ENCODE measurements around the gene CLDN12.
"Not testable (repeated sequence)": the region's sequence is repeated elsewhere in the genome, so short reads cannot be mapped to it uniquely, and the experiment has no call there.

Gene CLDN12

DNA sequence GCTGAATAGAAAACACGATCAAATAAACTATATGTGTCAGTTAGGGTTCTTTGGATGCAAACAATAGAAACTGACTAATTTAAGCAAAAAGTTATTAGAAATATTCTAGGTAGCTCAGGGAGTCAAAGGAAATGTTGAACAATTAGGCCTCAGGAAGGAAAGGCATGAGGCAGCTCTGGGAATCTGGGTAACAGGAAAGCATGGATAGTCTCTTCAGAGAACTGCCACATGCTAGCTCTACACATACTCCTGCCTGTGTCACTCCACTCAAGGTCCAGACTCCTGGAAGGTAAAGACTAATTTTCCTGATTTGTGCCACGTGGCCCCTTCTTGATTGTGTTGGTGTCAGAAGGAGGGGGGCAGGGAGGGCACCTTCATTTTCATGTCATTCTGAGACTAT, 42.4 kb downstream of the CLDN12 start:
- DNase-seq, result no peak

DNA sequence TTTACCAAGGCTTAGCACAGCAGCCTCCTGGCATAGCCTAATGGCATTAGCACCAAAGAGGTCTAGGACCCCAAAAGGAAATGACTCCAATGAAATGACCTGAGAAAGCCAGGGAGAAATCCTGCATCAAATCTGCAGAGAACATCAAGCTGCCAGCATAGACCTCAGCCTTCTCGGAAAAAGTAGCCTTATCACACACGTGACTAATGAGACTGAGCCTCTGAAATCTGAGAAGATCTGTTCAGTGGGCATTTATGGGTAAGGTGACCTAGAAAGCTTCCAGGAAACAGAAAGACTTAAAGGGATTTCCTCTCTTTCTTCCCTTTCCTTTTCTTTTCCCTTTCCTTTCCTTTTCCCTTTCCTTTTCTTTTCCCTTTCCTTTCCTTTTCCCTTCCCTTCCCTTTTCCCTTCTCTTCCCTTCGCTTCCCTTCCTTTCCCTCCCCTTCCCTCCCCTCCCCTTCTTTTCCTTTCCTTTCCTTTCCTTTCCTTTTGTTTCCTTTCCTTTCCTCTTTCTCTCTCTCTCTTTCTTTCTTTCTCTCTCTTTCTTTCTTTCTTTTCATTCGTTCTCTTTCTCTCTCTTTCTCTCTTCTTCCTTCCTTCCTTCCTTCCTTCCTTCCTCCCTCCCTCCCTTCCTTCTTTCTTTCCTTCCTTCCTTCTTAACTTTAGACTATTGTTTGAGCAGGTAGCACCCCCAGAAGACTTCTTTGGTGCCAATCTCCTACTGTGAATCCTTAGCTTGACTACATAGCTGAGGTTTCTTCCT, 43.1 kb downstream of the CLDN12 start:
- no peak for DNase-seq

DNA sequence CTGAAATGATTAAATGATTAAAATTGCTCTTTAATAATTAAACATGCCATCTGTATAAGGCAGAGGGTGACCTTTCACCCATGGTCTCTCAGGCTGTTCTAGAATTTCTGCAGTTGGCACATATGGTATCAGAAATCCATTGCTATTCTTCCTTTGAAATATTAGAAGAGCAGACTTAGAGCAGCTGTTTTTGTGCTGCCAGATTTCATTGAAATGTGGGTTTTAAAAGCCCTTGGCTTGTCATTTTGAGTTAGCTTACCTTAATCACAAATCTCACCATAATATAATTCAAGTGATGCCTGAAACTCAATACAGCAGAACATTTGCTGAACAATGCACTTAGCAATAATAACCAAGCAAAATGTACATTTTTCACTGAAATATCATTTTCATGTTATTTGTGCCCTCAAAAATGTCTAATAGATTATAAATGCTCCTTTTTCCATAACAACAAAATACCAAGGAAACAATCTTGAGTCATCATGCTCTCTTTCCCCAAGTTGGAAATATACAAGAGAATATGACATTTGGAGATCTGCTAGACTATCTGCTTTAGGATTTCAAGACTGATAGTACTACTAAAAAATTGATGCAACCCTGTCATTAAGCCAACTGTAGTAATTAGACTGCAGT, 50.1 kb downstream of the CLDN12 start:
- no peak for DNase-seq

DNA sequence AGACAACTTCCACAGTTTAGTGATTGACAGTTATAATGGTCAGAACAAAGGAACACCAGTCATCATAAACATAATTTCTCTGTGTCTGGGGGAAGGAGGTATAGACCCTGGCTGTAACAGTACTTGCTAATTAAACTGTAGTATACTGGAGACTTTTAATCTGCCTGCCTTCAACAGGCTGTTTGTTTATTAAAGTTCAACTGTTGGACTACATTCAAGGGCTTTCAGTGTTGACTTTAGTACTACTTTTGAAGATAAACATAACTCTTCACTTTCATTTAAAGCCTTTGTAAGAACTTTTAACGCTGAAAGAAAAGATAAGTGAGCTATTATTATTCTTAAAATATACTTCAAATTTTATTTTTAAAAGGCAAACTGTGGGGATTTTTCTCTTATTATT, 50.7 kb downstream of the CLDN12 start:
- no peak for DNase-seq

DNA sequence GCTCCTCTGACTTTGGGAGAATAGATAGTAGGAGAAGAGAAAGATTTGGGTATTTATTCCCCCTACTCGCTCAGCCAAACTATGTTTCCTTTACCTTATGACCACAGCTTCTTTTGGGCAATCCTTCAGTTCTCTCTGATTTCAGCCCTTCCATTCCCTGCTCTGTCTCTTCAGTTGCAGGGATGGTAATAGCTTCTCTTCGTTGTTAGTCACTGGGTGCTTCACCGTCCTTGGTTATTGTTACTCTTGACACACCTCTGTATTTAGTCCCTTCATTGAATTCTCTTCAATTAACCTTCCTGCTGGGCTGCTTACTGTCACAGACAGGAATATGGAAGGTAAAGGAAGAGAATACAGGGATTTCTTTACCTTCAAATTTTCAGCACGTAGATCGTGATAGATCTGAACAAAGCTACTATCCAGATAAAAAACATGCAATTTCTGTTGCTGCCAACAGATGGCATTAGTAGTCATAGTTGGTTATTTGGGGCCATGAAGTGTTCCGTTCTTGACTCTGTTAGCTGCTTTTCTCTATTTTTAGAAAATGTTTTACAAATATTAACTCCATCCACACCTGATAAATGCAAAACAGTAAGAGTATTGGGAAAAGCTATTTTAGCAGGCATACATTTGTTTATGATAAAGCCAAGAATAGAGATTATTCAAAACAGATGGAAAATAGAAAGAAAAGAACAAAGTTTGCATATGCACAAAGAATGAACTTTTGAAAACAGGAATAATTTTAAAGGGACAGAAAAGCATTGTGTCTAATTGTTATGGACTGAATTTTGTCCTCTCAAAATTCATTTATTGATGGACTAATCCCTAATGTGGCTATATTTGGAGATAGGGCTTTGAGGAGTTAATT, 52.1 kb downstream of the CLDN12 start:
- no peak for DNase-seq

DNA sequence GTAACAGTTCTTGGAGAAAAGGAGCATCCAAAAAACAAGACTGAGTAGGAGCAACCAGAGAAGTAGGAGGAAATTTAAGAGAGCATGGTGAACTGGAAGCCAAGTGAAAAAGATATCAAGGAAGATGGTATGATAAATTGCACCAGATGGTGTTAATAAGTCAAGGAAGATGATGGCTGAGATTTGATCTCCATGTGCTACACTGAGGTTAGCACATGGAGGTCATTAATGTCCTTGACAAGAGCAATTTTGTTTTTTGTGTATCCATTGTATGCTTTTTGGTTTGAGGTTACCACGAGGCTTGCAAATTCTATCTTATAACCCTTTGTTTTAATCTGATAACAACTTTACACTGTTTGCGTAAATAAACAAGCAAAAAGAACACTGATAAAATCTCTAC, 54.8 kb downstream of the CLDN12 start:
- DNase-seq, result no peak

DNA sequence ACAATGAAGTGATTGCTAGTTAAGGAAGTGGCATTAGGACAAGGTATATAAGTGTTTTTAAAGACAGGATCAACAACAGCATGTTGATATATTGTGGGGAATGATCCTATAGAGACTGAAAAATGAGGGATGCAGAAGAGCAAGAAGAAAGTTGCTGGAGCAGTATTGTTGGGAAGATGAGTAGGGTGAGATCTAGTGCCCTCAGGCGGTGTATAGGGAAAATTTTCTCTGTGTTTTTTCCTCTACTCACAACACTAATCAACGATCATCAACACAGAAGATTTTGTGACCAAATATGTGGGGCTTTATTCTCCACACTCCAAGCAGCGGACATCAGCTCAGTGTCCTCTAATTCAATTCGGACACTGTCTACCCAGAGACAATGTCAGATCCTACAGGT, 56.6 kb downstream of the CLDN12 start:
- DNase-seq, result no peak

DNA sequence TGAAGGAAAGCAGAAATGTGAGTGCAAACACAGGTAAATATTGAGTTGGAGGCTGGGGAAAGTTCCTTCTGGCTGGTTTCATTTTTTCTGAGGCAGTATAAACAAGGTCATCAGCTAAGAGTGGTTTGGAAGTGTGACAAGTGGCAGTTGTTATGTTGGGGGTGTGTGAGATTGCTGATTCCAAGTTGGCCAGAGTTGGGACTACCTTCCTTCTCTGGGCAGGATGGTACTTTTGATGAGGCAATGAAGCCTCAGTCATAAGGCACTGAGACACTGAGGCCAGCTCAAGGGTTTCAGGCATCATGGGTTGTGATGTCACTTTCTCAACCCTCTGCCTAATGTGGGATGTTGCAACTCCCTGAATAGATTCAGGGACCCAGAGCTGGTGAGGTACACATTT, 58.0 kb downstream of the CLDN12 start:
- no peak for DNase-seq

DNA sequence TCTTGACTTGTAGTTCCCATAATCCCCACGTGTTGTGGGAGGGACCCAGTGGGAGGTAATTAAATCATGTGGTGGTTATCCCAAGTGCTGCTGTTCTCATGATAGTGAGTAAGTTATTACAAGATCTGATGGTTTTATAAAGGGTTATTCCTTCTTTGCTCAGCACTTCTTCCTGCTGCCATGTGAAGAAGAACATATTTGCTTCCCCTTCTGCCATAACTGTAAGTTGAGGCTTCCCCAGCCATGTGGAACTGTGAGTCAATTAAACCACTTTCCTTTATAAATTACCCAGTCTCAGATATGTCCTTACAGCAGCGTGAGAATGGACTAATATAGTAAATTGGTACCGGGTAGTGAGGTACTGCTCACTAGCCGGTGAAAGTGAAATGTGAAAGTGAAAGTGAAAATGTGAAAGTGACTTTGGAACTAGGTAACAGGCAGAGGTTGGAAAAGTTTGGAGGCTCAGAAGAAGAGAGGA, 59.9 kb downstream of the CLDN12 start:
- DNase-seq, result not testable (repeated sequence)
